ENCODE data around the gene PDZD7.

GRCh38 chr10:101014966-101015581 is 15.9 kb downstream of the PDZD7 start:
- TF ChIP-seq CTCF (IDR thresholded peaks at IDR 0.05) (no peak), EP300 (IDR thresholded peaks at IDR 0.05) (no peak)

All from ovary (tissue), 3 donors.